HG03575 (cell line): ENCODE results near the gene MYOD1.

ENCODE experiments used
- ATAC-seq: cut with Tn5 transposase; IDR thresholded peaks from one replicate; pipeline ENCODE4 v1.9.1; 2021; ENCODE audit not compliant: unreplicated experiment, insufficient number of reproducible peaks, low FRiP score; ENCODE audit errors: extremely low read depth

The MYOD1 gene

DNA sequence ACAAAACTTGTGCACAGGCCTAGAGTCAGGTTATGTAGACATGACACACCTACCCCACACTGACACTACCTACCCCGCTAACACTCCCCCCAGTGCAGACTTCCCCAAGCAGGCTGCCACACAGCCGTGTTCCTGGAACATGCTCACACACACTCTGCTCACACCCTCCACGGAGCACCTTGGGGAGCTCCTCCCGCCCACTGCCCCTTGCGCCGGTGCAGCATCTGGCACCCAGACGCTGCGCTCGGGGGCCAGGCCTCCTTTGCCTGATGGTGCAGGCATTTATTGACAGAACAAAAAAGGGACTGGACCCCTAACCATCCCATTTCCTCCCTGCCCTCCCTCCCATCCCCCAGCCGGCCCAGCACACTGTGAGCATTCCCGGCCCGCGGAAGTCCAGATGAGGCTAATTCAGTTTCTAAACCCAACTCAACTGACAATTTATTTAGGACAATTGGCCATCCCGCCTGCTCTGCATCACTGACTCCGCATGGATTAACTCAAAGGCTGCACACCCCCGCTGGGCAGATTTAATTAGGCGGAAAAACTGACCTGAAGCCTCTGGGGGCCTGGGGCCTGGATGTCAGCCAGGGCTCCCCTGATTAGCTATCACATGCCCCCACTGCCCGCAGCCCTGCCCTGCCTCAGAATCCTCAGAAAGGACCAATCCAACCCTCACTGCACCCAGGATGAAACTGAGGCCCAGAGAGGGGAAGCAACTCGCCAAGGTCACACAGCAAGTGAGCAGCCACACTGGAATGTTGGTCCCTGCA, 45.3 kb downstream of the MYOD1 start:
- ATAC-seq: no peak

DNA sequence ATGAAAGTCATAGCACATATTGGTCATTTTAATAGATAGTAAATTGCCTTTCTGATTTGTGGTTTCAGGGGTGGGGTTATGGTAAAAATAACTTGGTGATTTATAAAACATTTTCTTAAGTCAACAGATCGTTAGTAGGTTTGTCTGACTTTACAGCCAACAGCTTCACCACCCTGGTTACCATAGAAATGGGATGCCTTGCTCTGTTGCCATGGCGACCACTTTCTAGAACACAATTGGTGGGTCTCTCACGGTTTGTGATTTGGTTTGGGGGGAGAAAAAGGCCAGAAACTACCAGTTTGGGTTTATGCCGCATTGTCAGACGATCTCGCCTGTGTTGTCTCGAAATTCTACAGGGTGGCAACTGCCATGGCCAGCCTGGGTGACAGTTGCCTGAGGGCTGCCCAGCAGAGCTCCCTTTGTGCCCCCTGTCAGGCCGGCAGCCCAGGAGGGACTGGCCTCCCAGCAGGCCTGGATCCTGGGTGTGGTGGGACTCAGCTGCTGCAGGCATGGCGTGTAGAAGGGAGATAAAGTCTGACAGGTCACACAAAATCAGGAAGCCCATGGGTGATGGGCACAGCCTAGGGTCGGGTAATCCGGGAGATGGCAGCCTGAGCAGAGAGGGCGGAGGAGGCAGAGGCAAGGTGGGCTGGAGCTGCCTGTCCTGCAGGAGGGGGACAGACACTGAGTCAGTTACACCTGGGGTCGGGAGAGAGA, 46.1 kb downstream of the MYOD1 start:
- no peak for ATAC-seq

DNA sequence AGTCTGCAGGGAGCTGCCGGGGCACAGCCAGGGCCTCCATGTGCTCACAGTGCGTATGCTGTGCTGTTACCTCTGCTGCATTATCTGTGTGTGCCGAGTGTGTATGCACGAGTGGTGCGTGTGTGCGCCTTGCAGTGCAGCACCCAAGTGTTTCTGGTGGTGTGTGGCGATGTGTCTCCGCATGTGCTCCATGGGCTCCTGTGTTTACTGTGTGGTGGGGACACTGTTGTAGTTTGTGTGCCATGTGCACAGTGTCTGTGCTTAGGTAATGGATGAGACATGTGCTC, 46.6 kb downstream of the MYOD1 start:
- ATAC-seq: no peak

DNA sequence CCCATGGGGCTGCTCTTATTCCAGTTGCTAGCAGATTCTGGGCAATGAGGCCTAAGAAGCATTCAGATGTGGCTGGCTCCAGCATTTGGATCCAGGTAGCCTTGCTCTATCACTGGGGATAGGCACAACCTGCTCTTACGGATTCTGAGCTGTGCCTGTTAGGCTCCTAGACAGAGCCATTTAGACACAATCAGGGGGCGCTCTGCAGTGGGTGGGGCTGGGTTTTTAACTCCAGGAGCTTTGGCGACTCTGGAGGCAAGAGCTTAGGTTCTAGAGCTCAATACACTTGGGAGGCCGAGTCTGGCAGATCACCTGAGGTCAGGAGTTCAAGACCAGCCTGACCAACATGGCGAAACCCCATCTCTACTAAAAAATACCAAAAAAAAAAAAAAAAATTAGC, 47.2 kb downstream of the MYOD1 start:
- no peak for ATAC-seq

DNA sequence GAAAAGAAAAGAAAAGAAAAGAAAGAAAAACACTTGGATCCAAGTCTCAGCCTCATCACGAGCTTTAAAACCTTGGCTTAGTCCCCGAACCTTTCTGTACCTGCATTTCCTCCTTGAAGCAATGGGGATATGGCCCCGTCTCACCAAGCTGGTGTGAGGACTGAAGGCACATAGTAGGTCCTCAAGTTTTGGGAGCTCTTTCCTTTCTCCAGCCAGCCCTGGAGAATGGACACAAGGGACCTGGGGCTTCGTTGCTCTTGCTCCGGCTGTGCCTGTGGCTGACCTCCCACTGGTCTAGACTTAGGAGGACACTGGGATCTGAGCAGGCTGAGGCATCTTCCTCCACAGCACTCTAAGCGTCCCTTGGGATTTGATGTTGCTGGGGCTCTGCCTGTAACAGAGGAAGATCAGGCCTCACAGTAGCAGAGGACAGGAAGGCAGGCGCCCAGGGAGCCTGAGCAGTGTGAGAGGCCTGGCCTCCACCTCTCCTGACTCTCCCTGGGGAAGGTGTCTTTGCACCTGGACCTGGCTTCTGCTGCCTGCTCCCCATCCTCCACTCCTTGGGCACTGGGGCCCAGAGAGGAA, 48.0 kb downstream of the MYOD1 start:
- ATAC-seq: no peak

DNA sequence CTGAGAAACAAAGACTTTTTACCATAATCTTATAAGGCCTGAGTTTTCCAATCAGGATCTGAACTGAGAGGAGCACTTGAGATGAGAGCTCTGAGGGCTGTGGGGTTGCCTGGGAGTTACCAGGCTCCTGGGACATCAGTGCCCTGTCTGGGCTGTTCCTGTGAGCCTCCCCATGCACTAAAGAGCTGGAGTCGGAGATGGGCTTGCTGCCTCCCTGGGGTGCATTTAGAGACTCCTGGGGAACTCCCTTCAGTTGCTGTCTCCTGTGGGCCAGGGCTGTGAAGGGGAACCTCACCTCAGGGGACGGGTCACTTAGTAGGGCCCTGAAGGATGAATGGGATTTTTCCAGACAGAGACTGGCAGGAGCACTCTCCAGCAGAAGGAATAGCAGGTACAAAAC, 48.5 kb downstream of the MYOD1 start:
- no peak for ATAC-seq

DNA sequence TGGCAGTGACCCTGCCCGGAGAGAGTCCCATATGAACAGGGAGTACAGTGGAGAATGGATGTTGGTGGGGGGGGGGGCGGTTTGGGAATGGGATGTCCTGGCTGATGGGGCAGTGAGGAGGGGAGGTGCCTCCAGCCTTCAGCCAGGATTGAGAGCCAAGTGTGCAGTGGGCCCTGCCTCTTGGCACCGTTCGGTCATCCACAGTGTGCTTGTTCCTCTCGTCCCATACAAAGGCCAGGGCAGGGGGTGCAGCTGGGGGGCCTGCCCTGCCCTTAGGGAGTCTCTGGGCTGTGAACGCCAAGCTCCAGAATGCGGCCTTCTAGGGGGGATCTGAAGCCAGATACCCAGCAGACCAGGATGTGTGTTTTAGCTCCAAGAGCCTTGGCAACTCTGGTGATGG, 49.2 kb downstream of the MYOD1 start:
- ATAC-seq: no peak

DNA sequence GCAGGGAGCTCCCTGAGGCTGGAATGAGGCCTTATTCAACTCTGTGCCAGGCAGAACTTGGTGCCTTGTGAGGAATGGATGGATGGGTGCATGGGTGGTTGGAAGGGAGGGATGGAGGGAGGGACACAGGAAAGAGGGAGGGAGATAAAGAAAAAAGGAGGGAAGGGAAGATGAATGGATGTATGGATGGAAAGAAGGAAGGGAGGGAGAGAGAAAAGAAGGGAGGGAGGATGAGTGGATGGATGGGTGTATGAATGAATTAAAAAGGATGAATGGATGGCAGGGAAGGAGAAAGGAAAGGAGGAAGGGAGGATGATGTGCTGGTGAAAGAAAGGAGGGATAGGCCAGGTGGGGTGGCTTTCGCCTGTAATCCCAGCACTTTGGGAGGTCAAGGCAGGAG, 49.8 kb downstream of the MYOD1 start:
- ATAC-seq: no peak

DNA sequence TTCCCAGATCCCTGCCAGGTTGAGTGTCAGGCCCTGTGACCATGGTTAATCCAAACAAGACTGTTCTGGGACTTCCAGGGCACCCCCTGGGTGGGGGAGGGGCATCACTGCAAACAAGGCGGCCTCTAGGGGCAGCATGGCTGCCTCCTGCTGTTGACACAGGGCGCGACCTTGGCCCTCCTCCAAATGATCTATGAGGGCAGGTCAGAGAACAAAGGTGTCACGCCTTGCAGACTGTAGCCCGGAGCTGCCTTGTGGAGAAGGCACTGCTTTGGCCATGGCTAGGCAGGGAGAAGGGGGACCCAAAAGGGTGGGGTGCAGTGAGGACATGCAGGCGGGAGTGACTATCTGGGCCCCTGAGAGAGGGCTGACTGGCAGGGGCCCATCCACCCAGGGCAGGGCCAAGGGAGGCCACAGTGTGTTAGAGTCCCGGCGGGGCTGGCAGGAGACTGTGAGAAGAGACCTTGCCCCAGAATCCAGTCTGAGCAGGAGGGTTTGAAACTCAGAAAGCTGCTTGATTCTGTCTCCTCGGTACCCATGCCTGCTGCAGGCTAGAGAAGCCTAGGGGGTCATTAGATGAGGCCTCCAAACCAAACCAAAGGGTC, 50.8 kb downstream of the MYOD1 start:
- ATAC-seq: no peak

DNA sequence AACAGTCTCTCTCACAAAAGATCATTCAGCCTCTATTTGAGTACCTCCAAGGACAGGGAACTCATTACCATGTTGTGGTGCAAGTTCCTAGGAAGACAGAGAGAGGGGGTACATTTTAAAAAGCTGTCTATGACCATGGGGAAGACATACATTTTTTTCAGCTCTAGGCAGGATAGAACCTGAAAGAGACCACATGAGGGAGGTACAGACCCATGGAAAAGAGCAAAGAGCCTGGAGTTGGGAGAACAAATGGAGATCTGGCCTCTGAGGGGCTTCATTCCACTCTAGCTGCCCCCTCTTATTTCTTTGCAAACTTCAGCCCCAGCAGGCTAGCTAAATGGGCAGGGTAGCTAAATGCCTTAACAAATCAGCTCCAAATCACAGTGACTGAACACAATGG, 51.5 kb downstream of the MYOD1 start:
- ATAC-seq: no peak

DNA sequence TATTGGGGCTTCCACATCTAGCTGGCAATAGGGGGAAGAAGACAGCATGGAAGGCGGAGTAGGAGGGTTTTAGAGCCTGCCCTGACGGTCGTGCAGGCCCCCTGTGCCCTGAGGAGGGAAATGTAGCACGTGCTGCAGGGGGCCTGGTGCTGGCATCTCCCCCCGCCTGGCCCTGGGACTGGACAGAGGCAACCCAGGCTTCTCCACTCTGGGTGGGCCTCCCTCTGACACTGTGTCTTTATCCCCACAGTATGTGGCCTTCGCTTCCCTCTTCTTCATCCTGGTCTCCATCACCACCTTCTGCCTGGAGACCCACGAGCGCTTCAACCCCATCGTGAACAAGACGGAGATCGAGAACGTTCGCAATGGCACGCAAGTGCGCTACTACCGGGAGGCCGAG, 52.0 kb downstream of the MYOD1 start:
- ATAC-seq: no peak
